GM21737 (cell line): Measurements from ENCODE around the gene MACF1.

ENCODE experiments used
- ATAC-seq: cut with Tn5 transposase; IDR thresholded peaks from one replicate; pipeline ENCODE4 v1.9.1; 2021; ENCODE audit warnings: mild to moderate bottlenecking, moderate library complexity; ENCODE audit not compliant: unreplicated experiment

MACF1 gene

GRCh38 chr1:39528082-39528481 lies 323.6 kb downstream of the MACF1 start:
- ATAC-seq: no peak

- no peak for ATAC-seq
These were observed 325.5 kb downstream of the MACF1 start for GRCh38 chr1:39529901-39530535.

GRCh38 chr1:39531526-39531925 lies 327.0 kb downstream of the MACF1 start:
- no peak for ATAC-seq

GRCh38 chr1:39533442-39533841 lies 328.9 kb downstream of the MACF1 start:
- ATAC-seq: no peak
